Esophagus (tissue), 2 donors: Measurements from ENCODE around the gene WSCD2. TPM values are rescaled to one million over a fixed set of nuclear protein-coding genes. Genes with fewer than 3 reads are reported as not detected.

Source experiments
- H3K27ac ChIP-seq, 2 donors: one replicate each; pipeline ENCODE4 v1.5.1; 2013; ENCODE audit warnings: low read depth in 2 of 2, mild to moderate bottlenecking in 2 of 2, inconsistent platforms in 1 of 2, low read length in 1 of 2, moderate library complexity in 1 of 2
- H3K27me3 ChIP-seq, 2 donors: one replicate each; pipeline ENCODE4 v1.6.1; 2013; ENCODE audit warnings: low read length in 2 of 2, control low read depth in 1 of 2, mild to moderate bottlenecking in 1 of 2; ENCODE audit not compliant: insufficient read depth in 2 of 2, control insufficient read depth in 1 of 2
- H3K36me3 ChIP-seq, 2 donors: one replicate each; pipeline ENCODE4 v1.6.1; 2013; ENCODE audit warnings: low read length in 1 of 2; ENCODE audit not compliant: control insufficient read depth in 2 of 2, insufficient read depth in 2 of 2
- H3K4me1 ChIP-seq, 2 donors: one replicate each; pipeline ENCODE4 v1.6.1; 2013; ENCODE audit warnings: low read length in 1 of 2; ENCODE audit not compliant: control insufficient read depth in 2 of 2, insufficient read depth in 2 of 2
- H3K4me3 ChIP-seq, 2 donors: one replicate each; pipeline ENCODE4 v1.5.1; 2013; ENCODE audit warnings: low read length in 2 of 2, mild to moderate bottlenecking in 2 of 2, low read depth in 1 of 2, moderate library complexity in 1 of 2
- H3K9me3 ChIP-seq, 2 donors: one replicate each; pipeline ENCODE4 v1.6.1; 2013; ENCODE audit warnings: mild to moderate bottlenecking in 2 of 2, low read depth in 1 of 2, low read length in 1 of 2, moderate library complexity in 1 of 2; ENCODE audit not compliant: control insufficient read depth in 2 of 2, insufficient read depth in 1 of 2
- WGBS, 2 donors: extraction: QIAGEN DNeasy Blood & Tissue Kit; methylation state at CpG; one replicate each; pipeline ENCODE4 v1.1.7; 2013; 5-methylcytosine and 5-hydroxymethylcytosine counted together
- polyA plus RNA-seq, 2 donors: library from polyadenylated mRNA; stranded (reverse); fragments of 200-250 nt; gene quantifications; one replicate each; pipeline ENCODE4 v1.2.3, GENCODE V29; 2013
- donor health status: healthy with polysubstance abuse.
- donor health status: Bipolar disorder and iron deficiency.

The WSCD2 gene
- polyA plus RNA-seq, 2 donors = 0.51 to 0.72 TPM

DNA sequence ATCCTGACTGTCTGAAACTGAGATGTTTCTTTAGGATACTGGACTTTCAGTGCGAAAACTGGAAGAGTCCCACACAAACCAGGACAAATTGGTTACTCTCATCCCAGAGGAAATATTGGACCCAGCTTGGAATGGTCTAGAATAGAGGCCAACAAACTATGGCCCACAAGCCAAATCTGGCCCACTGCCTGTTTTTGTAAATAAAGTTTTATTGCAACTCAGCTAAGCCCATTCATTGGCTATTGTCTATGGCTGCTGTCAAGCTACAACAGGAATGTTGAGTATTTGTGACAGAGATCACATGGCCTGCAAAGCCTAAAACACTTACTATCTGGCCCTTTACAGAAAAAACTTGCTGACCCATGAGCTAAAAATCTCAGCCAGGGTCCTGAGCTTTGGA, 6.5 kb downstream of the WSCD2 start:
- Histone ChIP-seq H3K27ac (no peak overlapping the region), H3K4me3 (no peak overlapping the region), H3K9me3 (no peaks in the 10 kb centered on the region), H3K4me1 (no peaks in the 10 kb centered on the region), H3K27me3 (no peaks in the 10 kb centered on the region), H3K36me3 (no peaks in the 10 kb centered on the region)
- 88 to 89% methylated on average over 1 of the region's 1 CpG for WGBS, 2 donors

DNA sequence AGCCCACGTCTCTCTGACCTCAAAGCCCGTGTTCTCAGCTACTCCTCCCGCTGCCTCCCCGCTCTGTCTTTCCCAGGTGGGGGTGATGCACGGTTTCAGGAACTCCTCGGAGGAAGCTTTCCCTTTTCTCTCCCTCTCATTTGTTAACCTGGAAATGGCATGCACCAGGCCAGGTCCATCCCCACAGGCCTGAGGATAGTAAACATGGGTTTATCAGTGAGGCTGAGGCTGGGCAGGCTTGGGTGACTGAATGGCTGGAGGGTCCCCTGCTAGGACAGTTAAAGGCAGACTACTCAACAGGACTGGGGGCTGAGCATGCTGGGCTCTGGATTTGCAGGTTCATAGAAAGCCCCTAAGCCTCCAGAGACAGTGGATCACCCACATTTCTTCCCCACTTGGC, 7.6 kb downstream of the WSCD2 start:
- Histone ChIP-seq H3K9me3 (no peaks in the 10 kb centered on the region), H3K27ac (no peak overlapping the region), H3K27me3 (no peaks in the 10 kb centered on the region), H3K4me1 (no peaks in the 10 kb centered on the region), H3K36me3 (no peaks in the 10 kb centered on the region), H3K4me3 (no peak overlapping the region)
- 64 to 78% methylated on average over 6 of the region's 6 CpGs for WGBS, 2 donors

DNA sequence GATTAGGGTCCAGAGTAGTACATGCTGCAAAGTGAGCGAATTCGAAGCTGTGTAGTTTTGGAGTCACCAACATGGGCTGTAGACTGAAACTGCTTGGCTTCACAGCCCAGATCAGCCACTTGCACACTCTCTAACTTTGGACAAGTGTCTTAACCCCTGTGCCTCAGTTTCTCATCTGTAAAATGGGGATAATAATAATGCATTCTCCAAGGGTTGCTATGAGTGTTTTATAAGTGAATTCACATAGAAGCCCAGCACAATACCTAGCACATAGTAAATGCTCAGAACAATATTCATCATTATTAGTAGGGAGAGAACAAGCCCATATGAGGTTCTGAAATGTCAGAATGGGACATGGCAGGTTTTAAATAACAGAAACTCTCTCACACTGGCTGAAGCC, 10.4 kb downstream of the WSCD2 start:
- H3K9me3 ChIP-seq = no peaks in the 10 kb centered on the region
- H3K27me3 ChIP-seq = no peaks in the 10 kb centered on the region
- 88 to 98% methylated on average over 2 of the region's 2 CpGs for WGBS, 2 donors
- no peak overlapping the region for H3K4me3 ChIP-seq
- no peaks in the 10 kb centered on the region for H3K4me1 ChIP-seq
- H3K36me3 ChIP-seq = no peaks in the 10 kb centered on the region
- H3K27ac ChIP-seq = no peak overlapping the region

DNA sequence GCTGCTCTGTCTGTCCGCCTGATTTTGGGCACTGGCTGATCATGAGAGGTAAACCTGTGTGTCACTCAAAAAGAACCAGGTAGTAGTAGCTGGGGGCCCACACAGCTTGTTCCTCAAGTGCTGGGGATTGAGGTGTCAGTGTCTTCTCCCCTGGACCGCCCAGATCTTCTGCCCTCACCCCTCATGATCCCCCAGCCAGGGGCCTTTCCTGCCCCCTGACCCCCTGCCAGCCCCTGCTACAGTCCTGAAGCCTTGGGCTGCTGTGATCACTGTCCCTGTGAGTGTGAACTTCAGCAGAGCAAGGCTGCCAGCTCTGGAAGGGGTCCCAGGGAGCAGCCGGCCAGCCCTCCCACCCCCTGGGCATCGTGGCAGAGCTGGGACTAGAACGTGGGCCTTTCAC, 11.4 kb downstream of the WSCD2 start:
- Histone ChIP-seq H3K4me3 (no peak overlapping the region), H3K27ac (no peak overlapping the region), H3K27me3 (no peaks in the 10 kb centered on the region), H3K9me3 (no peaks in the 10 kb centered on the region), H3K36me3 (no peaks in the 10 kb centered on the region), H3K4me1 (no peaks in the 10 kb centered on the region)
- WGBS, 2 donors = 72 to 73% methylated on average over 5 of the region's 5 CpGs

DNA sequence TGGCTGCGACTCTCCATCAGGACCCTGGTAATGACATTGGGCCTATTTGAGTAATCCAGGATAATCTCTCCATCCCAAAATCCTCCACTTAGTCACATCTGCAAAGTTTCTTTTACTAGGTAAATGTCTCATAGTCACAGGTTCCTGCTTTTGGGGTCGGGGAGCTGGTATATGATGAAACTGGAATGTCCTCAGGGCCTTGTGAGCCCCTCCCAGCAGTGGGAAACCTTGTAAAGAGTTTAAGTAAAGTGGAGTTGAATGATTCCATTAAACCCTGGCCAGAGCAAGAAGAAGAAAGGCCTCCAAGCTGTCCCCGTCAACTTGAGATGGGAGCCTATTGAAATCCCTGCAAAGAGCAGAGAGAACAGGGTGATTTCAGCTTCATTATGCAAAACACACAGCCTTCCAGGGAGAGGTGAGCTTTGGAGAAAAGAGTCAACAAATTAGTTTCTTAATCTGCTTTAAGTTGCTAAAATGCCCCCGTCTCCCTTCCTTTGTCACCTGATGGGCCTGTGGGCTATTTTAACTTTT, 12.6 kb downstream of the WSCD2 start:
- no peaks in the 10 kb centered on the region for H3K4me1 ChIP-seq
- no peaks in the 10 kb centered on the region for H3K36me3 ChIP-seq
- no peaks in the 10 kb centered on the region for H3K27me3 ChIP-seq
- H3K27ac ChIP-seq = no peak overlapping the region
- no peak overlapping the region for H3K4me3 ChIP-seq
- 61 to 70% methylated on average over 4 of the region's 4 CpGs for WGBS, 2 donors
- no peaks in the 10 kb centered on the region for H3K9me3 ChIP-seq

DNA sequence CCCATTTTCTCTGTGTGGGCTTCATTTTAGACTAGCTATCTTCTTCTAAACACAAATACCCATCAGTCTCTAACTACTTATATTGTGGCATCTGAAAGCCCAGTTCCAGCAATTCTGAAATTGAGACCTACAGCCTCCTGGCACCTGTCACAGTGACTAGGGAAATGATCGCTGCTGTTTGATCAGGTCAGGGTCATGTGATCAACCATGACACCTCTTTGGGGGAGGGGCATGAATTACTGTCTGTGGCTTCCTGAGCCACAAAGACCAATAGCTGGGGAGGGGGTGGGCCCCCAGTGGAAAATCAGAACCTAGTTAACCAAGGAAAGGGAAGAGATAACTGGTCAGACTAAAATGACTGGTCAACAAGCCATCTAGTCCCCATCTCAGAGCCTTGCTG, 14.1 kb downstream of the WSCD2 start:
- Histone ChIP-seq H3K36me3 (no peaks in the 10 kb centered on the region), H3K27me3 (no peaks in the 10 kb centered on the region), H3K9me3 (no peaks in the 10 kb centered on the region), H3K4me1 (no peaks in the 10 kb centered on the region), H3K27ac (no peak overlapping the region), H3K4me3 (no peak overlapping the region)
- 45 to 58% methylated on average over 1 of the region's 1 CpG for WGBS, 2 donors

DNA sequence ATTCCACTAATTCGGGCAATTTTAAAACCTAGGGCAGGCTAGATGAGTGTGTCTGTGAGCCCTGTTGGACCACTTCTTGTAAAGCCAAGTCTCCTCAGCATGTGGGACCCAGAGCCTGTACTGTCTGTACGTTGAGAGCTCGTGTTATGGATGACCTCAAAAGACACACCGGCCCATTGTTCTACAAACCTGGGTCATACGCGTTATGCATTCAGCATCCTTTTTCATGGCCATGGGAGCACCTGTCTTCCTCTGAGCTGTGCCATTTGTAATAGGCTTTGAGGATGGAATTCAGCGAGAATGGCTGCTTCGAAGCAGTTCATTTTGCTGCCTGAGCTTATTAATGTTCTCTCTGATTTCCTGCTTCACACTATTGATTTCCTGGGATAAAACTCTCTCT, 15.0 kb downstream of the WSCD2 start:
- Histone ChIP-seq H3K27ac (no peak overlapping the region), H3K4me3 (no peak overlapping the region), H3K4me1 (no peaks in the 10 kb centered on the region), H3K9me3 (no peaks in the 10 kb centered on the region), H3K36me3 (no peaks in the 10 kb centered on the region), H3K27me3 (no peaks in the 10 kb centered on the region)
- 78 to 80% methylated on average over 8 of the region's 8 CpGs for WGBS, 2 donors

DNA sequence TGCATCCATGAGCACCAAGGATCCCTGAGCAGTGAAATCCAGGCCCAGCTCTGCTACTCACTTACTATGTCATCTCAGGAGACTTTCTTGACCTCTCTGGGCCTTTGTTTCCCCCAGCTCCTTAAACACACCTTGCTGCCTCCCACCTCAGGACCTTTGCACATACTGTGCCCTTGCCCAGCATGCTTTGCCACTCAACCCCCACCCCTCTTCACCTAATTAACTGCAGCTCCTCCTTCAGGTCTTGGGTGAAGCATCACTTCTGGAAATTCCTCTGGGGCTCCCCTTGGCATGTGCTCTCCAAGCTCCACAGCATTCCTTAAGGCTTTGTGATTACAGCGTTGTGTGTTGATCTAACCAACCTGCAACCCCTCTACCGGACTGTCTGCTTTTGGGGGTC, 15.9 kb downstream of the WSCD2 start:
- Histone ChIP-seq H3K36me3 (no peaks in the 10 kb centered on the region), H3K27me3 (no peaks in the 10 kb centered on the region), H3K4me1 (no peaks in the 10 kb centered on the region), H3K27ac (no peak overlapping the region), H3K9me3 (no peaks in the 10 kb centered on the region), H3K4me3 (no peak overlapping the region)
- 52 to 60% methylated on average over 2 of the region's 2 CpGs for WGBS, 2 donors

DNA sequence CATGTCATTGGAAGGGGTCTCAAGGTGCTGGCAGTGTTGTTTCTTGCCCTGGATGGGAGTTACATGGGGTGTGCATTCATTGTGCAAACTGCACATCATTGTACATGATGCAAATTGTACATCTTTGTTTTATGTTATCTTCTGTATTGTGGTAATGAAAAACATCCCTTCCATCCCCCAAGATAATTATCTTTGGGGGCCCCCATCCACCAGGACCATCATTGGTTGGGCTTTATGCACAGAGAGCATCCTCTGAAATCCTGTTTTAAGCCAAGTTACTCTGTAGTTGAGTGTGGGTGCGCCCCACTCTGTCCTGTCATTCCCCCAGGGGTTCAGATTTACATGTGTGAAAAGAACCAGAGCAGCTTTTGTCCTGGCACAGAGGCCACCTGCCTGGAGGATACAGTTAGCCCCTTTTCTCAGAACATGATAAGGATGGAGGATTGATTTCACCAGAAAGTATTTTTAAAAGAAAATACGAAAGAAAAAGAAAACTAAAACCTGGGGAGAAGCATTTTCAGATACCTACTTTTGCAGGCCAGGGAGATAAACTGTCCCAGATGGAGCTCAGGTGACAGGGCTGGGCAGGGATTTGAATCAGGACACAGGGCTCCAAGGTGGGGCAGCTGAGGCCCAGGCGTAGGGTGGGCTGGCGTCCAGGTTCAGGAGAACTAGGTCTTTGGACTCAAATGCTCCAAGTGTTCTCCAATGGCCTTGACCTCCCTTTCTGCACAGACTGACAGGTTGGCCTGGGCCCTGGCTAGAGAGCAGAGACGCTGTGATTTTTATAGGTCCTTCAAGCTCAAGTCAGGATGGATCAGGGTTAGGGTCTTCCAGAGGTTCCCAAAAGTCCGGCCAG, 17.2 kb downstream of the WSCD2 start:
- Histone ChIP-seq H3K4me3 (no peak overlapping the region), H3K36me3 (no peaks in the 10 kb centered on the region), H3K27ac (no peak overlapping the region), H3K27me3 (no peaks in the 10 kb centered on the region), H3K9me3 (no peaks in the 10 kb centered on the region), H3K4me1 (no peaks in the 10 kb centered on the region)
- 60 to 68% methylated on average over 6 of the region's 6 CpGs for WGBS, 2 donors

DNA sequence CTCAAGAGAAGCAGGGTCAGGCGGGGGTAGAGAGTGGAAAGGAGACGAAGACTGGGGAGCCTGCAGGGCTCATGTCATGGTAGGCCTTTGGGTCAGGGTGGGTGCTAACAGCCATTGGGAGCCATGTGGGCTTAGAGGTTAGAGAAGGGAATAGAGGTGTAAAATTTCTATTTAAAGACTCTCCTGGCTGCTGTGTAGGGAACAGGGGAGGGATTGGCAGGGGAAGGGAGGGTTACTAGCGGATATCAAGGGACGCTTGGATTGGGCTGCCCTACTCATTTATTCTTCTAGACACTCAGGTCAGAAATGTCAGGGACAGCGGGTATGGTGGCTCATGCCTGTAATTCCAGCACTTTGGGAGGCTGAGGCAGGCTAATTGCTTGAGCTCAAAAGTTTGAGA, 18.2 kb downstream of the WSCD2 start:
- Histone ChIP-seq H3K9me3 (no peaks in the 10 kb centered on the region), H3K27me3 (no peaks in the 10 kb centered on the region), H3K4me3 (no peak overlapping the region), H3K36me3 (no peaks in the 10 kb centered on the region), H3K27ac (no peak overlapping the region), H3K4me1 (no peaks in the 10 kb centered on the region)
- WGBS, 2 donors = 84 to 87% methylated on average over 5 of the region's 5 CpGs
